Mesodermal cell (in vitro differentiated cells): ENCODE data around the gene LAMA4.

Source experiments
- H3K27ac ChIP-seq: 2 replicates; pipeline ENCODE4 v1.7.0; 2013; ENCODE audit warnings: mild to moderate bottlenecking, low read depth, low read length, moderate library complexity; ENCODE audit not compliant: severe bottlenecking
- H3K36me3 ChIP-seq: 2 replicates; pipeline ENCODE4 v1.7.1; 2013; ENCODE audit warnings: mild to moderate bottlenecking, low read length, moderate library complexity; ENCODE audit not compliant: control insufficient read depth, insufficient read depth
- H3K4me1 ChIP-seq: one replicate; pipeline ENCODE4 v1.7.1; 2013; ENCODE audit warnings: mild to moderate bottlenecking, low read length; ENCODE audit not compliant: insufficient read depth, control insufficient read depth, poor library complexity, severe bottlenecking
- H3K4me3 ChIP-seq: 2 replicates; pipeline ENCODE4 v1.7.0; 2013; ENCODE audit warnings: low read length, control low read depth, mild to moderate bottlenecking; ENCODE audit not compliant: insufficient read depth, poor library complexity, severe bottlenecking; ENCODE audit errors: extremely low read depth
- H3K9me3 ChIP-seq: 2 replicates; pipeline ENCODE4 v1.7.1; 2013; ENCODE audit warnings: mild to moderate bottlenecking, low read length, moderate library complexity; ENCODE audit not compliant: control insufficient read depth
- WGBS, 2 experiments: methylation state at CpG; one replicate each; pipeline ENCODE4 v1.1.5; 2013; ENCODE audit warnings: missing lambda C conversion rate in 2 of 2; ENCODE audit not compliant: insufficient coverage in 2 of 2; 5-methylcytosine and 5-hydroxymethylcytosine counted together

Gene LAMA4

DNA sequence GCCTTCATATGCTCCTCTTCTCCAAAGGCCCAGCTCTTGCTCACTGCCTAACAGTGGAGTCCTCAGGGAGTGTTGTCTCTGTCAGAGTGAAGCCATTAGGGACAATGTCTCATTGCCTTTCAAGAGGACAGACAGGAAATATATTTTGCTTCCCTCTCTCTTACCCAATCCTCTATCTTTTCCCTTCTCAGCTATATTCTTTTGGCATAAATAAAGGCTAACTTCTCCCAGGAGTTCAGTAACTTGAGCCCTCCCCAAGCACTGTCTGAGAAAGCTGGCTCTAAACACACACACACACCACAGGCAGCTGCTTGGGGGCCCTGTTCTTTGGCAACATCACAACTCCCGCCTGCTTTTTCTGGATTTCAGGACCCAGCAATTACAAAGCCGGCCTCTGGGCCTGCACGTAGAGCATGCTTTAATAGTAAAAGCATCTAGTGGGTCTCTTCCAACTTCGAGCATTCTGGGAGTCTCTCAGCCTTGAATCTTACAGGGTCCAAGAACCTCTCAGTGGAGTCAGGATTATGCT lies 34.7 kb upstream of the LAMA4 start:
- peak overlapping the region; percentile 6 for H3K27ac ChIP-seq

DNA sequence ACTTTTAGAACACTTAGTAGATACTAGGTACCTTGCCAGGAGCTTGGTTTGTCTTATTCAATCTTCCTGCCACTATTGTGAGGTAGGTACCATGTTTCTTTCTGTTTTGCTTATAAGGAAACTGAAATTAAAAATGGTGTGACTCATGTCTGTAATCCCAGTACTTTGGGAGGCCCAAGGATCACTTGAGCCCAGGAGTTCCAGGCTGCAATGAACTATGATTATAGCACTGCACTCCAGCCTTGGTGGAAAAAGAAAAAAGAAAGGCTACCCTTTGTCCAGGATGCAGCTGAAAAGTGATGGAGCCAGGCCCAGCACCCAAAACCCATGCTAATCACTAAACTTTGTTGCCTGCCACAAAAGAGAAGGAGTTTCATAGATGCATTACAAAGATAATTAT lies 34.1 kb upstream of the LAMA4 start:
- Histone ChIP-seq H3K4me1 (no peaks in the 10 kb centered on the region), H3K36me3 (no peaks in the 10 kb centered on the region), H3K4me3 (no peak overlapping the region), H3K9me3 (no peaks in the 10 kb centered on the region), H3K27ac (no peak overlapping the region)

More for the DNA sequence above, 34.7 kb upstream of the LAMA4 start:
- Histone ChIP-seq H3K9me3 (no peaks in the 10 kb centered on the region), H3K4me1 (no peaks in the 10 kb centered on the region), H3K4me3 (no peak overlapping the region), H3K36me3 (no peaks in the 10 kb centered on the region)
- WGBS, 2 experiments: 64% methylated on average over 3 to 4 of the region's 4 CpGs

DNA sequence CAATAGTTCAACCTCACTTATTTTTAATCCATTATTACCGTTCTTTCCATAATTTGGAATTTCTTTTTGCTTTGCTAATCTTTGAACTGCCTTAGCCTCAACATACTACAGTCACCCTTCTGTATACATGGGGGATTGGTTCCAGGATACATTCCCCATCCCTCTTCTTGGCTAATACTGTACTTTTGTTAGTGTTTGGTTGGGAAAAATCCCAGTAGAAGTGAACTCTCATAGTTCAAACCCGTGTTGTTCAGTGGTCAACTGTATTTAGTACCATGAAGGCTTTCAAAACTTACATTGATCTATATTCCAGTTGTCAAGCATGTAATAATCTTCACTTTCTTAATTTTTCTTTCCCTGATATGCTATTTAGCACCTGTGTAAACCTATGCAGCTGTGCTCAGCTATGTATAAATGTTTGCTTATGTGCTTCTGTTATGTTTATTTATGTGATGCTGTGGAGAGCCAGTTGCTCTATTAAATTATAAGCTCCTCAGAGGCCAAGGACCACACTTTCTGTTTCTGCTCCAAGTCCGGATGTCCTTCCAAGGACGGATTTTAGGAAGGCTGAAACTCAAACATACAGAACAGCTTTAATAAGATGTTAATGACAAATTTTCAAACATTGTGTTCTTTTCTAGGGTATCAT lies 33.3 kb upstream of the LAMA4 start:
- Histone ChIP-seq H3K4me3 (no peak overlapping the region), H3K9me3 (no peaks in the 10 kb centered on the region), H3K27ac (no peak overlapping the region), H3K4me1 (no peaks in the 10 kb centered on the region), H3K36me3 (no peaks in the 10 kb centered on the region)
- no CpG with 5 or more reads among the region's 4 CpGs for WGBS, 2 experiments

DNA sequence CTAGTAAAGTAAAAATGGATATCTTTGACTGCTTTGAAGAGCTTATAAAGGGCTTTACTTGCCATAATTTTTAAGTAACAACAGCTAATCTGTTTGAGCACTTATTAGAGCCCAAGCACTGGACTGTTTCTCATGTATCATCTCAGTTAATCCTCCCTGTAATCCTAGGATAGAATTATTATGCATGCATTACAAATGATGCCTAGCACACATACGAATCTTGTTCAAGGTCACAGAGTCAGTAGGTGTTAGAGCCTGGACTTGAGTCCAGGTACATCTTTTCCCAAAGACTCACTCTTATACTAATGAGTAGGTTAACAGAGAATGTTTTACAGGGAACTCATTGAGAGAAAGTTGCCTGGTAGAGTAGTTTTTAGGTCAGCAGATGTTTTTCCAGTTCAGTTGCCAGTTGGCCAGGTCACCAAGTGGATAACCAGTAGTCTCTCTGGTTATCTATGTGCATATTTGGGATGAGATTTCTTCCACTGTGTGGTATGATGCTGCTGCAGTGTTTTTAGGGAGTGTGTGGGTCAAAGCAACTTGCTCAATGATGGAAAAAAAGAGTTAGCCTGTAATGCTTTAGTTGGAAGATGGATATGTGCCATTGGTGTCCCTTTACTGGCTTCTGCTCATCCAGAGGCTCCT lies 32.3 kb upstream of the LAMA4 start:
- no peak overlapping the region for H3K27ac ChIP-seq
- H3K36me3 ChIP-seq: no peaks in the 10 kb centered on the region
- no peak overlapping the region for H3K4me3 ChIP-seq
- no peaks in the 10 kb centered on the region for H3K4me1 ChIP-seq
- WGBS, 2 experiments: 60% methylated on average over 1 of the region's 1 CpG; no CpG with 5 or more reads in 1 of the 2 experiments
- H3K9me3 ChIP-seq: no peaks in the 10 kb centered on the region

DNA sequence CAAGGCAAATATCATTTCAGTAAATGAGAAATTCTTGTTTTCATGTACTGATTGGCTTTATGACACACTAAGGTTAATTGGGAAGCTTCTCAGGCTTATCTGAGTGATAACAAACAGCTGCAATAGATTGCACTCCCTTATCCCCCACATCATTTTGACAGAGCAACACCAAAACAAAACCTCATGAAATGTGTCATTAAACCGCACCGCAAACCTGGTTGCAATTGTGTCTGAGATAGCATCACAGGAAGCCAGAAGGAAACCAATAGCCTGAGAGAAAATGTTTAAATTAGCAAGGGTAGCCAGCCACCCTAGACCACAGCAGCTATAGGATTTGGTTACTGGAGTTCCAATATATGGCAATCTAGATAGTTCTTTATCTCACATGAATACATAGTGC lies 31.6 kb upstream of the LAMA4 start:
- Histone ChIP-seq H3K9me3 (no peaks in the 10 kb centered on the region), H3K27ac (no peak overlapping the region), H3K4me1 (no peaks in the 10 kb centered on the region), H3K36me3 (no peaks in the 10 kb centered on the region), H3K4me3 (no peak overlapping the region)
- WGBS, 2 experiments: 76% methylated on average over 2 of the region's 2 CpGs; no CpG with 5 or more reads in 1 of the 2 experiments

DNA sequence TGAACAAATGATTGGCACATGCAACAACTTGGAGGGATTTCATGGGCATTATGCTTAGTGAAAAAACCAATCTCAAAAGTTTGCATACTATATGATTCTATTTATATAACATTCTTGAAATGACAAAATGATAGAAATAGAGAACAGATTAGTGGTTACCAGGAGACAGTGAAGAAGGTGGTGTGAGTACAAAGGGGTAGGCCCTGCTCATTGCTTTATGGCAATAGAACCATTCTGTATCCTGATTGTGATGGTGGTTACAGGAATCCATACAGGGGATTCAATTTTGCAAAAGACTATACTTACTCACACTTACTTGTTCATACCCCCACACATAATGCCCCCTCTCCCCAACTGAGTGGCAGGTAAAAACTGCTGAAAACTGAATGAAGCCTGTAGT lies 30.2 kb upstream of the LAMA4 start:
- Histone ChIP-seq H3K36me3 (no peaks in the 10 kb centered on the region), H3K4me1 (no peaks in the 10 kb centered on the region), H3K27ac (no peak overlapping the region), H3K4me3 (no peak overlapping the region), H3K9me3 (no peaks in the 10 kb centered on the region)

DNA sequence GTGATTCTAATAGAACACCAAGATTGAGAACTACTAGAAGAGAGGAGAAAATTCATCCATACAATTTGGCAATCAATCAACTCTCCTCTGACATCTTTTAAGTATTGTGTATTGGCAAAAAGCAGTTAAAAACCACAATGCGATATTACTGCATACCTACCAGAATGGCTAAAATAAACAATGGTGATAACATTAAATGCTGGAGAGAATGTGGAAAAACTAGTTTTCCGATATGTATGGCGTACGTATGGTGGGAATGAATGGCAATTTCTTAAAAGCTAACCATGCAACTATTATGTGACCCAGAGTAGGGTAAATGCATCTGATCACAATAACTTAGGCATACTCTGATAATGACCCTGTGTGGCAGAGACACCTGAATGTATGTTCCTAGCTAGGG lies 29.3 kb upstream of the LAMA4 start:
- no peaks in the 10 kb centered on the region for H3K9me3 ChIP-seq
- no peak overlapping the region for H3K4me3 ChIP-seq
- no peaks in the 10 kb centered on the region for H3K36me3 ChIP-seq
- H3K27ac ChIP-seq: no peak overlapping the region
- no peaks in the 10 kb centered on the region for H3K4me1 ChIP-seq
- WGBS, 2 experiments: 60 to 92% methylated on average over 1 to 3 of the region's 4 CpGs

DNA sequence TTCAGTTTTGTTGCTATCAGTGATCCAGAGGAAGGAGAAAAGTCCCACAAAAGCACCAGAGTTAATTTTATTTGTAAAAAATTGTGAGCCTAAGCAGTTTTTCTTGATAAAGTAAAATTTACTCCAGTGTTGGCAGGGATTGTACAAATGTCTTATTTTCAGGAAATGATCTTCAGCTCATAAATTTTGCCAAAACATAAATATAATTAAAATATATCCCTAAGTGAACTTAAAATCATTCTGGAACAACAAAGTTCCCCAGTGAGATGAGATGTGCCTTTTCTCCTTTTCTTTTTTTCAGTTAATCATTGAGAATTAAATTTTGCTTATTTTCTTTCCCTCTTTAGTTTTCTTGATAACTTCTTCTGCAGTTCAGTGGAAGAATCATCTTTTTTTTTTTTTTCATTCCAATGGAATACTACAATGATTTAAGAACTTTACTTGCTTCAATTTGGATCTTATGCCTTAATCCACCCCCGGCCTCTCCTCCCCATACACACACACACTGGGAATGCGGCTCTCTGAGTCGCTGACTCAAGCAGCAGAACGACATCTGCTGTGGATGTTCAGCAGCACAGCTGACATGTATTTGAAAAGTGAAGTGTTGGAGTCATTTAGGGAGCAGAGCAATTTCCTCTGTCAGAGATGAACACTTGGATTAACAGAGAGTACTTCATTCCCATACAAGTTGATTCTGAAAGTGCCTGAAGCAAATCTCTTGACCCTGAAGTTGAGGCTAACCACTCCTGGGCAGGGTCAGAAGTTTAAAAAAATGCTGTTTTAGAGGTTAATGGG lies 27.7 kb upstream of the LAMA4 start:
- no CpG with 5 or more reads among the region's 4 CpGs for WGBS, 2 experiments
- no peak overlapping the region for H3K4me3 ChIP-seq
- H3K36me3 ChIP-seq: no peaks in the 10 kb centered on the region
- no peaks in the 10 kb centered on the region for H3K4me1 ChIP-seq
- H3K9me3 ChIP-seq: no peaks in the 10 kb centered on the region
- peak overlapping the region; percentile 54 for H3K27ac ChIP-seq

DNA sequence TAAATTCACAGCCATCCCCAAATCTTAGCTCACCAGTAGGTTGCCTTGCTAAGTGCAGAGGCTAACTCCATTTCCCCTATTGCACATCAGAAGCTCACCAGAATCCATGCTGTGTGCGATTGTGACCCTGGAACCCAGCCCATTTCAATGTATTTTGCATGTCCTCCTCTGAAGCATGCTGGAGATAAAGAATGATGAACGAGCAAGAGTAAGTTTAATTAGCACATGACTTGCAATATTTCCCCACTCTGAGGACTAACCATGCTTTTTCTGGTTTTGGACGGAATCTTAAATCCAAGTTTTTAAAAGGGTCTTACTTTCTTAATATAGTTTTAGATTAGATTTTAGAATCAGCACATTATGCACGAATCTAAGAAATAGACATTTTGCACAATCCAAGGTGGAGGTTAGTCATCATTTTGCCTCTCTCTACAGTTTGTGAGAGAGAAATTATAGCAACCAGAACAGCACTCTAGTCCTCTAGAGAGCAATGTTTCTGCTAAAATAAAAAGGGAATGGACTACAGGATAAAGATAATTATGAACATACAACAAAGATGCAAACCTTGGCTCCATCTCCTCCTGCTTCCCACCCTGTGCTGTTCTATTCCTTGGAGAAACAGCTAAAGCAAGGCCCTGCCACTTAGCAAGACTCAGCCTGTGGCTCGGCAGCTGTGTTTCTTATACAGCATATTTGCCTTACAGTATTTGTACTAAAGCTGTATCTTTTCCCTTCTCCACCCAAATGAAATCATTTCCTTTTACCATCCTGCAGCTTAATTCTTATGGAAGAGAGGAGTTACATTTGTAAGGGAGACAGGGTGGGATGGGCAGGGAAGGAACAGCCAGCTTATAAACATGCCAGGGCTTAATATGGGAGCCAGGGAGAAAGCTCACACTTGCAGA lies 24.9 kb upstream of the LAMA4 start:
- Histone ChIP-seq H3K27ac (no peak overlapping the region), H3K9me3 (no peaks in the 10 kb centered on the region), H3K36me3 (no peaks in the 10 kb centered on the region), H3K4me3 (no peak overlapping the region), H3K4me1 (no peaks in the 10 kb centered on the region)
- WGBS, 2 experiments: 100% methylated on average over 1 to 2 of the region's 5 CpGs

DNA sequence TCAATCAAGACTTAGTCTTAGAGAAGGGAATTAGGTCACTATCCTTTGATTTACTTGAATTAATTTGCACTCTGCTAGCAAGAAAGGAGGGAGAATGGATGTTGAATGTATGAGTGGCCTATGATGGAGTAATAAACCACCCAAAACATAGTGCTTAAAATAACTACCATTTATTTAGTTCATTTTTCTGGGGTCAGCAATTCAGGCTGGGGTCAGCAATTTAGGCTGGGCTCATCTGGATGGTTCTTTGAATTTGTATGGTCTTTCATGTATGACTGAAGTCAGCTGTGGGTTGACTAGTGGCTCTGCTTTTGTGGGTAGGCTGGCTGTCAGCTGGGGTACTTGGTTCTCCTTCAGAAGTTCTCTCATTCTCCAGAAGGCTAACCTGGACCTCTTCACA lies 21.0 kb upstream of the LAMA4 start:
- Histone ChIP-seq H3K4me3 (no peak overlapping the region), H3K36me3 (no peaks in the 10 kb centered on the region), H3K4me1 (no peaks in the 10 kb centered on the region), H3K27ac (no peak overlapping the region), H3K9me3 (no peaks in the 10 kb centered on the region)
